Measurements from ENCODE around the gene GRK5. TPM values are rescaled to one million over a fixed set of nuclear protein-coding genes. Genes with fewer than 3 reads are reported as not detected.

Gene GRK5
- total and polyA plus RNA-seq, 9 of the 15 experiments (the other 6 are each of a cell fraction or from before 2014, with no cell fraction given), result 0.46 to 0.83 (median 0.67) TPM; not detected in 2

DNA sequence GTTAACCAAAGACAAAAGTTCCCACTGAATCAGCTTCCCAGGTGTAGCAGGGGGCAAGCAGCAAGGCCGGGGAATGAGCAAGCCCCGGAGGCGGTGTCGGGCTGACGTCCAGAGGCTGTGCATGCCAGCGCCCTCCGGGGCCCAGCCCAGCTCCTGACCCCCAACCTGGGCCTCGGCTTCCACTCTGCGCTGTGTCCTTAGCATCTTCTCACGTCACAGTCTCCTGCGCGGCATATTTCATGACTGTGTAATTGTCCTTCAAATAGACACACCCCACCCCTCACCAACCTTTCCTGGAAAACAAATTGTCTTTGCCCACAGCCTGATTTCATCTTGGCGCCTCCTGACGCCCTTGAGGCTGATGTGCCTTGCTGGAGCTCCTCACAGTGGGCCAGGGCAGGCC is 201.6 kb downstream of the GRK5 start:
- Histone ChIP-seq H3K36me3 (ENCODE audit: control insufficient read depth, insufficient read depth, low read length) (no peaks in the 10 kb centered on the region), H3K9me3 (replicated peaks; ENCODE audit: control insufficient read depth, insufficient read depth, low read depth, low read length) (no peaks in the 10 kb centered on the region), H3K9ac (ENCODE audit: insufficient read depth in 1 of 2, low read depth in 2 of 2, low read length in 2 of 2) (no peak overlapping the region), H3K4me1 (replicated peaks in 1 of 2; ENCODE audit: control insufficient read depth in 2 of 2, insufficient read depth in 2 of 2, low read length in 2 of 2) (peaks cover 4 to 11% of the 10 kb centered on the region in 2 experiments; a peak in 3 of 5 replicates), H3K79me2 (ENCODE audit: control insufficient read depth, insufficient read depth, low read length) (no peaks in the 10 kb centered on the region), H2AFZ (ENCODE audit: low read depth, low read length) (no peak overlapping the region), H3K27me3 (ENCODE audit: control insufficient read depth in 2 of 2, insufficient read depth in 2 of 2, low read length in 2 of 2) (peaks cover 0 to 9% of the 10 kb centered on the region in 2 experiments; a peak in 1 of 5 replicates), H3K4me2 (ENCODE audit: insufficient read depth, low read length) (no peak overlapping the region), H4K20me1 (replicated peaks; ENCODE audit: control insufficient read depth, insufficient read depth, low read length) (no peaks in the 10 kb centered on the region), H3K9me1 (ENCODE audit: control insufficient read depth, insufficient read depth, low read length) (no peaks in the 10 kb centered on the region), H3K27ac (ENCODE audit: extremely low read depth, low read depth, low read length) (no peak overlapping the region), H3K4me3 (no peak overlapping the region)
- ATAC-seq, result no peak
- TF ChIP-seq NR2C2 (CRISPR knock-in tag; IDR thresholded peaks at IDR 0.05), result no peak
- no peak for TF ChIP-seq NR2C2 (tag; IDR thresholded peaks at IDR 0.05)
- ChIA-PET POLR2A (interaction anchor here (0.6 kb wide), 1 partner anchor 140 kb away, joined by 3 read pairs; no protein-coding TSS in a partner anchor), CTCF (ENCODE audit: low intra/inter-chr PET ratio) (no interaction called here)
- no peak for FAIRE-seq
- BruUV-seq (replicated peaks), result no TSS peak
- in situ Hi-C loops (cut with MboI), result no loop called here
- intact Hi-C loops (cut with micrococcal nuclease), result no loop called here
- no peak for DNase-seq (ENCODE audit: extremely low read depth in 1 of 4, low spot score in 3 of 4)
- WGBS (ENCODE audit: insufficient coverage, low coverage, missing lambda C conversion rate), result 40% methylated on average over 7 of the region's 14 CpGs

GRCh38 chr10:119409385-119409784 is 202.0 kb downstream of the GRK5 start:
- DNase-seq (ENCODE audit: extremely low read depth in 1 of 4, low spot score in 3 of 4) (no peak), FAIRE-seq (no peak), ATAC-seq (no peak)
- no peak overlapping the region for H2AFZ ChIP-seq (ENCODE audit: low read depth, low read length)
- no peaks in the 10 kb centered on the region for H3K9me1 ChIP-seq (ENCODE audit: control insufficient read depth, insufficient read depth, low read length)
- CTCF ChIA-PET (ENCODE audit: low intra/inter-chr PET ratio), result no interaction called here
- POLR2A ChIA-PET, result interaction anchor here (0.6 kb wide), 1 partner anchor 139 kb away, joined by 3 read pairs; no protein-coding TSS in a partner anchor
- no peak for TF ChIP-seq ZNF143 (CRISPR knock-in tag; IDR thresholded peaks at IDR 0.05)
- TF ChIP-seq ZNF449 (CRISPR knock-in tag; IDR thresholded peaks at IDR 0.05), result no peak
- no peak for TF ChIP-seq NCOA2 (IDR thresholded peaks at IDR 0.05; ENCODE audit: partially characterized antibody in 2 of 2)
- no peak for TF ChIP-seq LCOR (CRISPR knock-in tag; IDR thresholded peaks at IDR 0.05)
- no peak for TF ChIP-seq E2F6 (IDR thresholded peaks at IDR 0.05; ENCODE audit: borderline replicate concordance in 1 of 2, extremely low read depth in 1 of 2, insufficient read depth in 1 of 2, insufficient read length in 1 of 2, low read depth in 1 of 2, low read length in 1 of 2, poor library complexity in 1 of 2, severe bottlenecking in 1 of 2)
- TF ChIP-seq SIN3A (IDR thresholded peaks at IDR 0.05; ENCODE audit: borderline replicate concordance in 2 of 2, control insufficient read depth in 1 of 2, low read depth in 2 of 2, low read length in 2 of 2), result no peak
- no peak for TF ChIP-seq SAP30 (IDR thresholded peaks at IDR 0.05; ENCODE audit: borderline replicate concordance, insufficient read depth, low read depth, low read length, poor library complexity, severe bottlenecking)
- no peak for TF ChIP-seq CREB3 (tag; conservative IDR thresholded peaks at IDR 0.05; ENCODE audit: low read depth)
- peaks cover 0 to 9% of the 10 kb centered on the region in 2 experiments; a peak in 1 of 5 replicates for H3K27me3 ChIP-seq (ENCODE audit: control insufficient read depth in 2 of 2, insufficient read depth in 2 of 2, low read length in 2 of 2)
- H3K9ac ChIP-seq (ENCODE audit: insufficient read depth in 1 of 2, low read depth in 2 of 2, low read length in 2 of 2), result no peak overlapping the region
- peaks cover 4 to 11% of the 10 kb centered on the region in 2 experiments; a peak in 3 of 5 replicates for H3K4me1 ChIP-seq (replicated peaks in 1 of 2; ENCODE audit: control insufficient read depth in 2 of 2, insufficient read depth in 2 of 2, low read length in 2 of 2)
- WGBS (ENCODE audit: insufficient coverage, low coverage, missing lambda C conversion rate), result 57% methylated on average over 3 of the region's 5 CpGs
- H4K20me1 ChIP-seq (replicated peaks; ENCODE audit: control insufficient read depth, insufficient read depth, low read length), result no peaks in the 10 kb centered on the region
- H3K27ac ChIP-seq (ENCODE audit: extremely low read depth, low read depth, low read length), result no peak overlapping the region
- intact Hi-C loops (cut with micrococcal nuclease), result no loop called here
- no peaks in the 10 kb centered on the region for H3K79me2 ChIP-seq (ENCODE audit: control insufficient read depth, insufficient read depth, low read length)
- no peaks in the 10 kb centered on the region for H3K36me3 ChIP-seq (ENCODE audit: control insufficient read depth, insufficient read depth, low read length)
- H3K4me3 ChIP-seq, result no peak overlapping the region
- BruUV-seq (replicated peaks), result no TSS peak
- in situ Hi-C loops (cut with MboI), result no loop called here
- H3K9me3 ChIP-seq (replicated peaks; ENCODE audit: control insufficient read depth, insufficient read depth, low read depth, low read length), result no peaks in the 10 kb centered on the region
- no peak overlapping the region for H3K4me2 ChIP-seq (ENCODE audit: insufficient read depth, low read length)

Measured in K562 (cell line).